Mesenteric fat pad (tissue), 1 donor: ENCODE measurements around the gene DNAJC1. TPM values are rescaled to one million over a fixed set of nuclear protein-coding genes. Genes with fewer than 3 reads are reported as not detected.
"Not testable (repeated sequence)": the region's sequence is repeated elsewhere in the genome, so short reads cannot be mapped to it uniquely, and the experiment has no call there.

ENCODE experiments used
- DNase-seq: peaks from one replicate; pipeline ENCODE4 v3.0.0-alpha.2; 2020; ENCODE audit warnings: low spot score
- total RNA-seq: library from RNA; stranded (reverse); fragmentation: NEBNext Ultra II Directional; extraction: Animal tissue kit (Norgen Biotek cat#: 25700); gene quantifications from one replicate; pipeline ENCODE4 v1.2.1, GENCODE V29; 2021
- donor health status: DM: yes; HTN: yes; CAD: no.

Gene DNAJC1
- total RNA-seq, 1 donor from 2014 or later, result 28.2 TPM

GRCh38 chr10:21919117-21919516, 84.4 kb downstream of the DNAJC1 start:
- no peak for DNase-seq

GRCh38 chr10:21912625-21913024, 90.9 kb downstream of the DNAJC1 start:
- no peak for DNase-seq

GRCh38 chr10:21910798-21911197, 92.7 kb downstream of the DNAJC1 start:
- no peak for DNase-seq

GRCh38 chr10:21907436-21907835, 96.1 kb downstream of the DNAJC1 start:
- no peak for DNase-seq

- DNase-seq, result no peak
These were observed 98.6 kb downstream of the DNAJC1 start for GRCh38 chr10:21904930-21905329.

GRCh38 chr10:21899736-21900135, 103.8 kb downstream of the DNAJC1 start:
- no peak for DNase-seq

- no peak for DNase-seq
These were observed 107.6 kb downstream of the DNAJC1 start for GRCh38 chr10:21895932-21896331.

GRCh38 chr10:21894648-21895342, 108.7 kb downstream of the DNAJC1 start:
- no peak for DNase-seq

GRCh38 chr10:21891439-21891838, 112.1 kb downstream of the DNAJC1 start:
- no peak for DNase-seq

GRCh38 chr10:21889477-21890275, 113.9 kb downstream of the DNAJC1 start:
- no peak for DNase-seq

- no peak for DNase-seq
These were observed 114.6 kb downstream of the DNAJC1 start for GRCh38 chr10:21888959-21889358.

- no peak for DNase-seq
These were observed 117.6 kb downstream of the DNAJC1 start for GRCh38 chr10:21885940-21886339.

- no peak for DNase-seq
These were observed 130.3 kb downstream of the DNAJC1 start for GRCh38 chr10:21873198-21873597.

- not testable (repeated sequence) for DNase-seq
These were observed 130.8 kb downstream of the DNAJC1 start for GRCh38 chr10:21872771-21873170.

- no peak for DNase-seq
These were observed 132.7 kb downstream of the DNAJC1 start for GRCh38 chr10:21870849-21871248.

GRCh38 chr10:21869087-21869486, 134.4 kb downstream of the DNAJC1 start:
- DNase-seq, result not testable (repeated sequence)

- DNase-seq, result no peak
These were observed 142.8 kb downstream of the DNAJC1 start for GRCh38 chr10:21860718-21861117.

- DNase-seq, result no peak
These were observed 145.1 kb downstream of the DNAJC1 start for GRCh38 chr10:21858455-21858854.

- no peak for DNase-seq
These were observed 153.9 kb downstream of the DNAJC1 start for GRCh38 chr10:21849607-21850006.

- DNase-seq, result no peak
These were observed 159.9 kb downstream of the DNAJC1 start for GRCh38 chr10:21843645-21844044.

- DNase-seq, result not testable (repeated sequence)
These were observed 162.3 kb downstream of the DNAJC1 start for GRCh38 chr10:21841273-21841672.

GRCh38 chr10:21837487-21837886, 166.0 kb downstream of the DNAJC1 start:
- not testable (repeated sequence) for DNase-seq

GRCh38 chr10:21834574-21834973, 169.0 kb downstream of the DNAJC1 start:
- DNase-seq, result not testable (repeated sequence)
